SK-N-SH (cell line): ENCODE results near the gene PECR.

ENCODE experiments used
- CTCF ChIP-seq: fragments of 200-600 bp; sonication (generic); IDR thresholded peaks from 2 replicates; pipeline ENCODE4 v1.6.1; 2017; ENCODE audit warnings: antibody characterized with exemption, mild to moderate bottlenecking, moderate library complexity
- EP300 ChIP-seq, 2 experiments: IDR thresholded peaks; 2 replicates each; pipeline versions ENCODE4 v1.4.0 to v1.6.1; 2012; ENCODE audit warnings: borderline replicate concordance in 1 of 2, low read depth in 1 of 2, low read length in 1 of 2
- FOXJ3 ChIP-seq: sonication (generic); formaldehyde crosslinking; IDR thresholded peaks from 2 replicates; pipeline ENCODE4 v1.5.1; 2020; ENCODE audit warnings: mild to moderate bottlenecking, missing genetic modification reagents
- NFIC ChIP-seq: IDR thresholded peaks from 2 replicates; pipeline ENCODE4 v1.4.0; 2012; ENCODE audit warnings: borderline replicate concordance
- NRF1 ChIP-seq: IDR thresholded peaks from 2 replicates; pipeline ENCODE4 v1.6.1; 2012; ENCODE audit warnings: low read depth, mild to moderate bottlenecking, low read length
- RAD21 ChIP-seq: IDR thresholded peaks from 2 replicates; pipeline ENCODE4 v1.6.1; 2012; ENCODE audit warnings: mild to moderate bottlenecking, low read length
- TAF1 ChIP-seq: IDR thresholded peaks from 2 replicates; pipeline ENCODE4 v1.6.1; 2012; ENCODE audit warnings: low read depth, mild to moderate bottlenecking, low read length, moderate library complexity, borderline replicate concordance
- YY1 ChIP-seq: IDR thresholded peaks from 2 replicates; pipeline ENCODE4 v1.4.0; 2012; ENCODE audit warnings: low read depth, mild to moderate bottlenecking

- no peak for TF ChIP-seq CTCF
- TF ChIP-seq EP300 (IDR thresholded peaks at IDR 0.05; ENCODE audit: borderline replicate concordance in 1 of 2, low read depth in 1 of 2, low read length in 1 of 2): no peak; a peak in 1 of 4 replicates
- TF ChIP-seq TAF1: peak; percentile 81
- TF ChIP-seq NRF1: no peak
- TF ChIP-seq NFIC: no peak
- TF ChIP-seq RAD21: no peak
- no peak for TF ChIP-seq YY1
- no peak for TF ChIP-seq FOXJ3 (CRISPR knock-in tag)
Measured at GRCh38 chr2:216081487-216082116, at the start of gene PECR, which contains the start of gene TMEM169.
